GM21786 (cell line): ENCODE data around the gene PLSCR5.

Experiments
- ATAC-seq: cut with Tn5 transposase; IDR thresholded peaks from one replicate; pipeline ENCODE4 v1.9.1; 2021; ENCODE audit not compliant: unreplicated experiment

Gene PLSCR5

GRCh38 chr3:146589899-146590508 is 15.1 kb downstream of the PLSCR5 start:
- no peak for ATAC-seq

DNA sequence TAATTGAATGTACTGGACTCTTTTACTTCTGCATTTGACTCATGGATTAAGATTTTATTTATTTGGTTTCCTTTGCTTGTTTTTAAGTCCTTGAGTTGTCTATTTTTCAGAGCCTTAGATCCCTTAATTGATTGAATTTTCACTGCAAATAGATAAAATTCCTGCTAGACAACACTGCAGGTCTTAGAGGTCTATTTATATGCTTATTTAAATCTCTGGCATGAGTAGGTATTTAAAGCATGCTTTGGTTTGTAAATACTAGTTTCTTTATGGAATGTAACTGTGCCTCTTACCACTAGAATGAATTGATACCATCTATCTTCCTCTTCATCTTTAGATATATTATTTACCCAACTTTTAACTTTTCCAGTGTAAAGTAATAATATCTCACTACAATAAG is 20.0 kb downstream of the PLSCR5 start:
- no peak for ATAC-seq

- ATAC-seq = no peak
Measured at GRCh38 chr3:146581951-146582467, 23.1 kb downstream of the PLSCR5 start.

GRCh38 chr3:146581080-146581601 is 24.0 kb downstream of the PLSCR5 start:
- no peak for ATAC-seq

DNA sequence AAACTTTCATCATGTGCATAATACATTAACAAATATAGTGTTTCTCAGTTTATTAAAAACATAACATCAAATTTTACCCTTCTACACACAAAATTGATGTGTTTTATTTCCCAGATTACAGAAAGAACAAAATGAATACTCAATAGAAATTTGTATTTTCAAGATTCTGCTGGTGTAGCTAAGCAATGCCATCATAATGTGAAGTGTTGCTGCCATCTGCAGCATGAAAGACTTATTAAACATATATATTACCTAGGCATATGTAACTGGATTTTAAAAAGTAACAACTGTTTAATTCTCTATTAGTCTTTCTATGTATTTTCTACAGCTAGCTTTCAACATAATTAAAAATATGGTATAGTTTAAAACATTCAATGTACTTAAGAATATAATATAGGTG is 27.5 kb downstream of the PLSCR5 start:
- ATAC-seq = no peak

- ATAC-seq = no peak
Measured at GRCh38 chr3:146575636-146576035, 29.5 kb downstream of the PLSCR5 start.

- ATAC-seq = no peak
Measured at GRCh38 chr3:146574173-146574572, 31.0 kb downstream of the PLSCR5 start.

- ATAC-seq = no peak
Measured at GRCh38 chr3:146569314-146569713, 35.8 kb downstream of the PLSCR5 start.

DNA sequence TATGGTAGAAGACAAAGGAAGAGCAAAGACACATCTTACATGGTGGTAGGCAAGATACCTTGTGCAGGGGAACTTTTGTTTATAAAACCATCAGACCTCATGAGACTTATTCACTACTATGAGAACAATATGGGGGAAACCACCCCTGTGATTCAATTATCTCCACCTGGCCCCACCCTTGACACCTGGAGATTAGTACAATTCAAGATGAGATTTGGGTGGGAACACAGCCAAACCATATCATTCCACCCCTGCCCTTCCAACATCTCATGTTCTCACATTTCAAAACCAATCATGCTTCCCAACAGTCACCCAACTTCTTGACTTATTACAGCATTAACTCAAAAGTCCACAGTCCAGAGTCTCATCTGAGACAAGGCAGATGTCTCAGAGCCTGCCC is 39.0 kb downstream of the PLSCR5 start:
- ATAC-seq = no peak

GRCh38 chr3:146561879-146562278 is 43.3 kb downstream of the PLSCR5 start:
- ATAC-seq = no peak

GRCh38 chr3:146561463-146561862 is 43.7 kb downstream of the PLSCR5 start:
- ATAC-seq = no peak

- ATAC-seq = no peak
Measured at GRCh38 chr3:146560678-146561077, 44.5 kb downstream of the PLSCR5 start.

GRCh38 chr3:146559388-146559787 is 45.8 kb downstream of the PLSCR5 start:
- no peak for ATAC-seq

- ATAC-seq = no peak
Measured at GRCh38 chr3:146558781-146559180, 46.4 kb downstream of the PLSCR5 start.

DNA sequence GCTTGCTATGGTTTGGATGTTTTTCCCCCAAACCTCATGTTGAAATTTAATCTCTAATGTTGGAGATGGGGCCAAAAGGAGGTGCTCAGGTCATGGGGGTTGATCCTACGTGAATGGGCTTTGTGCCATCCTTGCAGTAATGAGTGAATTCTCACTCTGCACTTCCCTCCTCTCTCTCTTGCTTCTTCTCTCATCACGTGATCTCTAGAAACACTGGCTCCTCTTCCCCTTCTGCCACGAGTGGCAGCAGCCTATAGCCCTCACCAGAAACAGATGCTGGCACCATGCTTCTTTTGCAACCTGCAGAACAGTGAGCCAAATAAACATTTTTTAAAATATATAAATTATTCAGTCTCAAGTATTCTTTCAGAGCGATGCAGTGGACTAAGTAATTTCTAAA is 47.4 kb downstream of the PLSCR5 start:
- ATAC-seq = no peak

GRCh38 chr3:146555311-146555710 is 49.8 kb downstream of the PLSCR5 start:
- no peak for ATAC-seq

GRCh38 chr3:146554151-146554760 is 50.9 kb downstream of the PLSCR5 start:
- ATAC-seq = no peak

- peak; percentile 90 for ATAC-seq
Measured at GRCh38 chr3:146550743-146551510, 54.2 kb downstream of the PLSCR5 start.

DNA sequence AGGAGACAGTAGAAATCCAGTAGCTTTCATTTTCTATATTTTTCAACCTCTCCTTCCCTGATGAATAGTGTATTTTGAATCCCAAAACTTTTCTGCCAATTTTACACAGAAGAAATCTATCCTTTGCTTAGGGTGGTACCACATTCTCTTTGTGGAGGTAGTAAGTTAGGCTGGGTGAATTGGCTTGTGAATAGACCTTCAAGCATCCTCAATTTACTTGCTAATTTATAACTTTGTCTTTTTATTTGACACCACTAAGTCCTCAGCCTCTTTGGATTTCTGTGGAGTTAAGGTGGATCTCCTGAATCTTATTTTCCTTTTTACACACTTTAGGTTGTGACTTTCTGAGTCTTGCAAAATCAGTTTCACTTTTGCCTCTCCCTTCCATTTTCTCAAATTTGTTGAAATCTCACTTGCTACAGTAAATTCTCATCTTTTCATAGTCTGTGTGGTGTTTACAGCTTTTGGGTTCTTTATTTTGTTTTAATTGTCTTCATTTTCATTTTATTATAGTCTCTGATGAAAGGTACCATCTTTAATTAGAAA is 55.0 kb downstream of the PLSCR5 start:
- no peak for ATAC-seq

DNA sequence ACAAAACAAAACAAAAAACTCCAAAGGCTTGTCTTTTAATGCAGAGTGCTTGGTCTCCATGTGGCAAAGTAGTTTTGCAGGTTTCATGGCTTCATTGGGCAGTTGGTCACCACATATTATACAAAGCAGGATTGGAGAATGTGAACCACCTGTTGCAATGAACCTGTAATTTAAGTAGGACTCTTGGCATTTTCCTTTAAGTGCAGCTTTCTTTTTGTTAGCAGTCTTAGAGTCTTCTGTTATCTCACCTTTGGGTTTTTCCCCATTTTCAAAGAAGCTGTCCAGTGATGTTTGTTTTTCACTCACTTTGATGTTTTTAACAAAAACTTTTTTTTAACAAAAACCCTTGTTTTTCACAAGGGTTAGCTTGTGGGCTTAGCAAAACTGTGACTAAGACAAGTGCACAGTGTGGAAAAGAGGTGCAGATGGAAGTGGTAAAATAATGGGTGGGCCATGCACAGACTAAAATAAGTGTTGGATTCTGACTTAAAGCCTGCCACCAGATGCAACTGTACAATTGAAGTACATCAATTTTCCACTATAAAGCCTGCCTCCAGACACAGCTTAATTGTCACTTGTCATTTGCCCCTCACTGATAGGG is 57.8 kb downstream of the PLSCR5 start:
- no peak for ATAC-seq

DNA sequence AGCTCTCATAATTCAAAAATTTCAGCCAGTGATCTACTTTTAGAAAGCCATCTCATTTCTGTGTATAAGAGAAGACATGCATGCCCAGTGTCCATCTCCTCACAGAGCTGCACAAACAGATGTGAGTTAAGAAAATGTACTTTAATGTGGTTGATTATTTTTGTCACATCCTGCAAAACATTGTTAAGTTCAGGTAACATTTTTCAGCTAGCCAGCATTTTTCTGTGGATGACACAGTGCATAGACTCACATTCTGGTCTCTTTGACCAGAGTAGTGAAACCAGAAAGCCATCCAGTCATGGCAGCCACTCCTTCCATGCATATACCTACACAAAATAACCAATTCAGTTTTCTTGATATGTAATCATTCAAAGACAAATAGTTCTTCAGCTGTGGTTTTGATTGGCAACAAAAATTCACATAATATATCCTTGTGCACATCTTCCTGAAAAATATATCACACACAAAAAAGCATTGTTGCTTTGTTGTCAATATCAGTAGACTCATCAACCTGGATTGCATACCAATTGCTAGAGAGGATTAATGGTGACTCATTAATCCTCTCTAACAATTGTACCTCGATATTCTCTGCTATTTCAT is 58.7 kb downstream of the PLSCR5 start:
- no peak for ATAC-seq
